Measurements from ENCODE around the gene GBP3. TPM values are rescaled to one million over a fixed set of nuclear protein-coding genes. Genes with fewer than 3 reads are reported as not detected.
"Not testable (repeated sequence)": the region's sequence is repeated elsewhere in the genome, so short reads cannot be mapped to it uniquely, and the experiment has no call there.

The GBP3 gene
- total RNA-seq, 3 donors from 2014 or later = 2.5 to 8.2 (median 6.1) TPM

- H3K4me1 Mint-ChIP-seq (ENCODE audit: low read depth); DNase-seq; H3K9me3 Mint-ChIP-seq; H3K4me3 Mint-ChIP-seq; H3K27me3 Mint-ChIP-seq (ENCODE audit: low read depth): not testable (repeated sequence)
- peak; percentile 92 to 93 for ATAC-seq
- H3K36me3 Mint-ChIP-seq (ENCODE audit: insufficient read depth) = peaks cover 27% of the 10 kb centered on the region
Observed at GRCh38 chr1:89046318-89047183, 23.9 kb upstream of the GBP3 start.

GRCh38 chr1:89044970-89045721 lies 22.5 kb upstream of the GBP3 start:
- ATAC-seq (no peak), DNase-seq (no peak)
- H3K4me1 Mint-ChIP-seq (ENCODE audit: low read depth) = peaks cover 17% of the 10 kb centered on the region
- peaks cover 8% of the 10 kb centered on the region for H3K9me3 Mint-ChIP-seq
- no peaks in the 10 kb centered on the region for H3K27me3 Mint-ChIP-seq (ENCODE audit: low read depth)
- H3K4me3 Mint-ChIP-seq = no peak overlapping the region
- peaks cover 21% of the 10 kb centered on the region for H3K36me3 Mint-ChIP-seq (ENCODE audit: insufficient read depth)

GRCh38 chr1:89043940-89044339 lies 21.3 kb upstream of the GBP3 start:
- no peak for ATAC-seq
- H3K4me1 Mint-ChIP-seq (ENCODE audit: low read depth) = peaks cover 28% of the 10 kb centered on the region

GRCh38 chr1:89042491-89042890 lies 19.8 kb upstream of the GBP3 start:
- DNase-seq = no peak
- no peak for ATAC-seq
- Mint-ChIP-seq H3K4me3 (no peak overlapping the region), H3K4me1 (ENCODE audit: low read depth) (peaks cover 24% of the 10 kb centered on the region), H3K27me3 (ENCODE audit: low read depth) (no peaks in the 10 kb centered on the region), H3K36me3 (ENCODE audit: insufficient read depth) (peaks cover 8% of the 10 kb centered on the region), H3K9me3 (peaks cover 8% of the 10 kb centered on the region)

More at GRCh38 chr1:89043940-89044339, 21.3 kb upstream of the GBP3 start:
- Mint-ChIP-seq H3K27me3 (ENCODE audit: low read depth) (no peaks in the 10 kb centered on the region), H3K4me3 (no peak overlapping the region), H3K9me3 (peaks cover 8% of the 10 kb centered on the region), H3K36me3 (ENCODE audit: insufficient read depth) (peaks cover 19% of the 10 kb centered on the region)
- DNase-seq = no peak

- Mint-ChIP-seq H3K4me1 (ENCODE audit: low read depth) (peaks cover 24% of the 10 kb centered on the region), H3K4me3 (no peak overlapping the region), H3K36me3 (ENCODE audit: insufficient read depth) (peaks cover 8% of the 10 kb centered on the region), H3K27me3 (ENCODE audit: low read depth) (no peaks in the 10 kb centered on the region), H3K9me3 (peaks cover 8% of the 10 kb centered on the region)
- no peak for ATAC-seq
- no peak for DNase-seq
Observed at GRCh38 chr1:89041721-89042120, 19.1 kb upstream of the GBP3 start.

GRCh38 chr1:89041119-89041641 lies 18.5 kb upstream of the GBP3 start:
- Mint-ChIP-seq H3K4me3 (no peak overlapping the region), H3K9me3 (peaks cover 8% of the 10 kb centered on the region), H3K27me3 (ENCODE audit: low read depth) (no peaks in the 10 kb centered on the region), H3K36me3 (ENCODE audit: insufficient read depth) (peaks cover 8% of the 10 kb centered on the region), H3K4me1 (ENCODE audit: low read depth) (peaks cover 24% of the 10 kb centered on the region)
- ATAC-seq (peak; percentile 95 to 98), DNase-seq (no peak)

GRCh38 chr1:89040315-89040626 lies 17.6 kb upstream of the GBP3 start:
- no peak for DNase-seq
- ATAC-seq = no peak
- H3K9me3 Mint-ChIP-seq = peaks cover 8% of the 10 kb centered on the region
- H3K27me3 Mint-ChIP-seq (ENCODE audit: low read depth) = no peaks in the 10 kb centered on the region
- peaks cover 8% of the 10 kb centered on the region for H3K36me3 Mint-ChIP-seq (ENCODE audit: insufficient read depth)
- H3K4me3 Mint-ChIP-seq = no peak overlapping the region
- H3K4me1 Mint-ChIP-seq (ENCODE audit: low read depth) = peaks cover 29% of the 10 kb centered on the region

GRCh38 chr1:89037186-89037585 lies 14.5 kb upstream of the GBP3 start:
- Mint-ChIP-seq H3K9me3 (peaks cover 4% of the 10 kb centered on the region), H3K4me3 (no peak overlapping the region), H3K4me1 (ENCODE audit: low read depth) (peaks cover 55% of the 10 kb centered on the region), H3K27me3 (ENCODE audit: low read depth) (no peaks in the 10 kb centered on the region), H3K36me3 (ENCODE audit: insufficient read depth) (peaks cover 5% of the 10 kb centered on the region)
- DNase-seq (no peak), ATAC-seq (no peak)

- Mint-ChIP-seq H3K4me3 (no peak overlapping the region), H3K4me1 (ENCODE audit: low read depth) (peaks cover 52% of the 10 kb centered on the region), H3K9me3 (no peaks in the 10 kb centered on the region), H3K36me3 (ENCODE audit: insufficient read depth) (peaks cover 2% of the 10 kb centered on the region), H3K27me3 (ENCODE audit: low read depth) (no peaks in the 10 kb centered on the region)
- DNase-seq (no peak), ATAC-seq (peak in 1 of 2 donors; percentile 48)
Observed at GRCh38 chr1:89035080-89035479, 12.4 kb upstream of the GBP3 start.

- not testable (repeated sequence) for H3K27me3 Mint-ChIP-seq (ENCODE audit: low read depth); DNase-seq; H3K36me3 Mint-ChIP-seq (ENCODE audit: insufficient read depth); H3K9me3 Mint-ChIP-seq; H3K4me3 Mint-ChIP-seq; ATAC-seq
- H3K4me1 Mint-ChIP-seq (ENCODE audit: low read depth) = peaks cover 53% of the 10 kb centered on the region
Observed at GRCh38 chr1:89034004-89034403, 11.3 kb upstream of the GBP3 start.

- not testable (repeated sequence) for DNase-seq; H3K27me3 Mint-ChIP-seq (ENCODE audit: low read depth); H3K4me3 Mint-ChIP-seq; ATAC-seq; H3K36me3 Mint-ChIP-seq (ENCODE audit: insufficient read depth)
- Mint-ChIP-seq H3K4me1 (ENCODE audit: low read depth) (peaks cover 51% of the 10 kb centered on the region), H3K9me3 (peaks cover 11% of the 10 kb centered on the region)
Observed at GRCh38 chr1:89029051-89029450, 6.4 kb upstream of the GBP3 start.

GRCh38 chr1:89025928-89026327 lies 3.3 kb upstream of the GBP3 start:
- Mint-ChIP-seq H3K36me3 (ENCODE audit: insufficient read depth) (no peaks in the 10 kb centered on the region), H3K4me3 (no peak overlapping the region), H3K9me3 (peaks cover 11% of the 10 kb centered on the region), H3K4me1 (ENCODE audit: low read depth) (peaks cover 52% of the 10 kb centered on the region), H3K27me3 (ENCODE audit: low read depth) (no peaks in the 10 kb centered on the region)
- ATAC-seq = peak in 1 of 2 donors; percentile 39
- DNase-seq = no peak

GRCh38 chr1:89023026-89023425 lies 360 bp upstream of the GBP3 start:
- peaks cover 57% of the 10 kb centered on the region for H3K4me1 Mint-ChIP-seq (ENCODE audit: low read depth)
- H3K4me3 Mint-ChIP-seq = peak overlapping the region; percentile 90
- peaks cover 18% of the 10 kb centered on the region for H3K36me3 Mint-ChIP-seq (ENCODE audit: insufficient read depth)
- peak; percentile 19 to 22 for ATAC-seq
- peaks cover 11% of the 10 kb centered on the region for H3K9me3 Mint-ChIP-seq
- no peaks in the 10 kb centered on the region for H3K27me3 Mint-ChIP-seq (ENCODE audit: low read depth)
- no peak for DNase-seq

- not testable (repeated sequence) for H3K9me3 Mint-ChIP-seq; H3K27me3 Mint-ChIP-seq (ENCODE audit: low read depth); ATAC-seq; DNase-seq
- peaks cover 65% of the 10 kb centered on the region for H3K4me1 Mint-ChIP-seq (ENCODE audit: low read depth)
- peaks cover 50% of the 10 kb centered on the region for H3K36me3 Mint-ChIP-seq (ENCODE audit: insufficient read depth)
- peak overlapping the region; percentile 32 for H3K4me3 Mint-ChIP-seq
Observed at GRCh38 chr1:89018318-89018717, 4.3 kb downstream of the GBP3 start.
